ENCODE data around the gene NAXE. TPM values are rescaled to one million over a fixed set of nuclear protein-coding genes. Genes with fewer than 3 reads are reported as not detected.

NAXE gene
- polyA plus RNA-seq, 4 donors = 53.7 to 75.2 (median 74.5) TPM

DNA sequence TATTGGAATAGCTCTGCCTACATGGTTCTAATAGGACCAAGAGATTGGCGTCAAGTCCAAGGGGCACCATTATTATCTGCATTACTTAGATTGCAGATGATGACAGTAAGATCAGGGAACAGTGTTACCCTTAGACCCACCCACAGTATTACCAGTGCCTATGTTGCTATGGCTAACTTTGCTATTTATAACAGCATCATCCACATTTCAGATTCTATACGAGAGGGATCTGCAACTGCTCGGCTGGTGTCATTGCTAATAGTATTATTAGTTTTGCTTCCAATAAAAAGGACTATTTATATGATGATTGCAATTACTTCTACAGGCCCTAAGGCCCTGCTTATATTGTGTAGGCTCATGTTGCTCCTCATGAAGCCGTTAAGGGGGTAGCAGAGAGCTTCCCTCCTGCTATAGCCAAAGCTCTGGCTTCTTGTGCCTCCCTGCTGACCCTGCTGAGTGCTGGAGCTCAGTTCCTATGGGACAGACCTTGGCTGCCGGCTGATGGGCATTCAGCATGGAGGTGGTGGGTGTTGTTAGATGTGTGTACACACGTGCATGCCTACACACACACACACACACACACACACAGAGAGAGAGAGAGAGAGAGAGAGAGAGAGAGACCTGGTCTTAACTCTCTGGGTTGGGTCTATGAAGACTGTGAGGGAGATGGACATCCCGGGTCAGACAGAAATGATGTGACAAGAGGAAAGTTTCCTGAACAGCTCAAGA is 51.6 kb downstream of the NAXE start:
- no peak for DNase-seq (ENCODE audit: low read depth in 4 of 4, low spot score in 3 of 4)

DNA sequence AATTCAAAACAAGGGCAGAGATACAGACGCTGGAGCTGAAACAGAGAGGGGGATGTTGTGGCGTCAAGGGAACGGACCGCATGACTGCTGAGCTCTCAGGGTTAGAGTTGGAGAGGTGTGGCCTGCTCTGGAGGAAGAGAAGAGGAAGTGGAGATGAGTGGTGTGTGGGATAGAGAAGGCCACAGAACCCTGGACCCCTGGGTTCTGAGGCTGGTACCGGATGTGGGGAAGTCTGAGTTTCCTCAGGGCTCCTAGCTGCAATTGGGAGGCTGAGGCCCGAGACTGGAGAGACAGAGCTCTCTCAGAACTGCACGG is 52.2 kb downstream of the NAXE start:
- no peak for DNase-seq (ENCODE audit: low read depth in 4 of 4, low spot score in 3 of 4)

Other genes with a start within 250 kb of the NAXE start
- gene RHBG, start 222.6 kb upstream of the NAXE start, polyA plus RNA-seq (ENCODE audit: insufficient read length in 4 of 4) = 10 to 100 TPM in 3 of 4 donors, under 1 TPM in 1; 0.26 to 26.3 (median 10.4) TPM
- gene MEF2D, start 91.0 kb upstream of the NAXE start, polyA plus RNA-seq (ENCODE audit: insufficient read length in 4 of 4) = 10 to 100 TPM; 21.1 to 30.2 (median 24.2) TPM
- 10 to 100 TPM; 11.6 to 15.7 (median 13.6) TPM for gene IQGAP3, start 19.2 kb upstream of the NAXE start, polyA plus RNA-seq (ENCODE audit: insufficient read length in 4 of 4)
- 1 to 10 TPM in 2 of 4 donors, under 1 TPM in 2; 0.79 to 2.0 (median 1.1) TPM for gene TTC24, start 12.1 kb upstream of the NAXE start, polyA plus RNA-seq (ENCODE audit: insufficient read length in 4 of 4)
- gene GPATCH4, start 9.7 kb downstream of the NAXE start, polyA plus RNA-seq (ENCODE audit: insufficient read length in 4 of 4) = 10 to 100 TPM; 20.5 to 35.1 (median 32.8) TPM
- gene HAPLN2, start 27.6 kb downstream of the NAXE start, polyA plus RNA-seq (ENCODE audit: insufficient read length in 4 of 4) = under 1 TPM; 0.16 to 0.63 (median 0.28) TPM
- gene BCAN, start 50.3 kb downstream of the NAXE start, polyA plus RNA-seq (ENCODE audit: insufficient read length in 4 of 4) = under 1 TPM; 0.21 to 0.82 (median 0.36) TPM
- 100 to 1,000 TPM in 3 of 4 donors, 10 to 100 TPM in 1; 55.8 to 159 (median 147) TPM for gene NES, start 85.6 kb downstream of the NAXE start, polyA plus RNA-seq (ENCODE audit: insufficient read length in 4 of 4)
- 100 to 1,000 TPM in 2 of 4 donors, 10 to 100 TPM in 2; 96.4 to 313 (median 105) TPM for gene CRABP2, start 113.8 kb downstream of the NAXE start, polyA plus RNA-seq (ENCODE audit: insufficient read length in 4 of 4)
- 10 to 100 TPM; 29.3 to 49.2 (median 31.7) TPM for gene METTL25B, start 136.7 kb downstream of the NAXE start, polyA plus RNA-seq (ENCODE audit: insufficient read length in 4 of 4)
- 10 to 100 TPM; 39.0 to 46.1 (median 43.7) TPM for gene ISG20L2, start 137.0 kb downstream of the NAXE start, polyA plus RNA-seq (ENCODE audit: insufficient read length in 4 of 4)
- 10 to 100 TPM; 45.8 to 72.7 (median 66.1) TPM for gene MRPL24, start 149.3 kb downstream of the NAXE start, polyA plus RNA-seq (ENCODE audit: insufficient read length in 4 of 4)
- 100 to 1,000 TPM; 174 to 284 (median 268) TPM for gene HDGF, start 159.9 kb downstream of the NAXE start, polyA plus RNA-seq (ENCODE audit: insufficient read length in 4 of 4)
- 100 to 1,000 TPM in 3 of 4 donors, 10 to 100 TPM in 1; 94.8 to 133 (median 117) TPM for gene PRCC, start 175.8 kb downstream of the NAXE start, polyA plus RNA-seq (ENCODE audit: insufficient read length in 4 of 4)
- 1 to 10 TPM in 2 of 4 donors, under 1 TPM in 2; 0.60 to 2.3 (median 0.95) TPM for gene SH2D2A, start 225.1 kb downstream of the NAXE start, polyA plus RNA-seq (ENCODE audit: insufficient read length in 4 of 4)